ENCODE data around the gene SYNDIG1. TPM values are rescaled to one million over a fixed set of nuclear protein-coding genes. Genes with fewer than 3 reads are reported as not detected.

SYNDIG1 gene
- total RNA-seq, 6 experiments from 2014 or later, result 0.14 to 0.31 TPM; not detected in 4

GRCh38 chr20:24670341-24670872 is 201.0 kb downstream of the SYNDIG1 start:
- Mint-ChIP-seq H3K27ac (no peak overlapping the region), H3K4me3 (no peak overlapping the region), H3K36me3 (ENCODE audit: low read depth) (no peaks in the 10 kb centered on the region), H3K27me3 (ENCODE audit: insufficient read depth) (peaks cover 11% of the 10 kb centered on the region), H3K4me1 (ENCODE audit: low read depth) (peaks cover 46% of the 10 kb centered on the region), H3K9me3 (no peaks in the 10 kb centered on the region)
- DNase-seq, result no peak
- TF ChIP-seq CTCF (IDR thresholded peaks at IDR 0.05), result no peak

- Mint-ChIP-seq H3K36me3 (ENCODE audit: low read depth) (no peaks in the 10 kb centered on the region), H3K4me3 (no peak overlapping the region)
- DNase-seq, result no peak
These were observed 201.6 kb downstream of the SYNDIG1 start for GRCh38 chr20:24670981-24671380.

GRCh38 chr20:24672181-24672880 is 202.9 kb downstream of the SYNDIG1 start:
- H3K27ac Mint-ChIP-seq, result peak overlapping the region; percentile 96
- peak overlapping the region; percentile 69 for H3K4me3 Mint-ChIP-seq
- H3K27me3 Mint-ChIP-seq (ENCODE audit: insufficient read depth), result peaks cover 11% of the 10 kb centered on the region; the same call in 1 of the 2 replicates
- TF ChIP-seq CTCF (IDR thresholded peaks at IDR 0.05), result no peak
- H3K36me3 Mint-ChIP-seq (ENCODE audit: low read depth), result no peaks in the 10 kb centered on the region
- H3K9me3 Mint-ChIP-seq, result no peaks in the 10 kb centered on the region
- no peak for DNase-seq
- peaks cover 46% of the 10 kb centered on the region for H3K4me1 Mint-ChIP-seq (ENCODE audit: low read depth)

More at GRCh38 chr20:24670981-24671380, 201.6 kb downstream of the SYNDIG1 start:
- Mint-ChIP-seq H3K27me3 (ENCODE audit: insufficient read depth) (peaks cover 11% of the 10 kb centered on the region; the same call in 1 of the 2 replicates), H3K27ac (no peak overlapping the region), H3K9me3 (no peaks in the 10 kb centered on the region), H3K4me1 (ENCODE audit: low read depth) (peaks cover 46% of the 10 kb centered on the region)
- no peak for TF ChIP-seq CTCF (IDR thresholded peaks at IDR 0.05)

GRCh38 chr20:24672886-24673677 is 203.7 kb downstream of the SYNDIG1 start:
- Mint-ChIP-seq H3K4me1 (ENCODE audit: low read depth) (peaks cover 46% of the 10 kb centered on the region), H3K36me3 (ENCODE audit: low read depth) (no peaks in the 10 kb centered on the region), H3K27ac (peak overlapping the region; percentile 96), H3K9me3 (no peaks in the 10 kb centered on the region), H3K27me3 (ENCODE audit: insufficient read depth) (peaks cover 11% of the 10 kb centered on the region; the same call in 1 of the 2 replicates), H3K4me3 (peak overlapping the region; percentile 69)
- TF ChIP-seq CTCF (IDR thresholded peaks at IDR 0.05), result no peak
- DNase-seq, result peak; percentile 97

- Mint-ChIP-seq H3K4me3 (peak overlapping the region; percentile 25), H3K9me3 (no peaks in the 10 kb centered on the region), H3K27ac (peak overlapping the region; percentile 96), H3K4me1 (ENCODE audit: low read depth) (peaks cover 46% of the 10 kb centered on the region), H3K36me3 (ENCODE audit: low read depth) (no peaks in the 10 kb centered on the region), H3K27me3 (ENCODE audit: insufficient read depth) (peaks cover 11% of the 10 kb centered on the region; the same call in 1 of the 2 replicates)
- TF ChIP-seq CTCF (IDR thresholded peaks at IDR 0.05), result no peak
- peak; percentile 63 for DNase-seq
These were observed 204.5 kb downstream of the SYNDIG1 start for GRCh38 chr20:24673678-24674570.
